Measurements from ENCODE around the gene LDLRAD3.

DNA sequence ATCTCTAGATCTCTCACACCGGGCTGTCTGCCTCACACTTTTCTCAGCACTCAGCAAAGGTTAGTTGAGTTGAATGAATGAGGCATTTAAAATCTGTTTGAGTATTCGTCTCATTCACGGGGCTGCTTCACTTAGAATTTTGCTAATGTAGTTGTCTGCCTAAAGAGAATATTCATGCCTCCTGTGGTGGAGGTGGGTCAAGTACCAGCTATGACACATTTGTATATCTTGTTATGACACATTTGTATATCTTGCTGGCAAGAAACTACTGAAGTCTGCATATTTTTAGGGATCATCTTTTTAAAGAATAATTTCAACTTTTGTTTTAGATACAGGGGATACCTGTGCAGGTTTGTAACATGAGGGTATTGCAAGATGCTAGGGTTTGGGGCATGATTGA lies 43.1 kb downstream of the LDLRAD3 start:
- TF ChIP-seq, protein P1, sequence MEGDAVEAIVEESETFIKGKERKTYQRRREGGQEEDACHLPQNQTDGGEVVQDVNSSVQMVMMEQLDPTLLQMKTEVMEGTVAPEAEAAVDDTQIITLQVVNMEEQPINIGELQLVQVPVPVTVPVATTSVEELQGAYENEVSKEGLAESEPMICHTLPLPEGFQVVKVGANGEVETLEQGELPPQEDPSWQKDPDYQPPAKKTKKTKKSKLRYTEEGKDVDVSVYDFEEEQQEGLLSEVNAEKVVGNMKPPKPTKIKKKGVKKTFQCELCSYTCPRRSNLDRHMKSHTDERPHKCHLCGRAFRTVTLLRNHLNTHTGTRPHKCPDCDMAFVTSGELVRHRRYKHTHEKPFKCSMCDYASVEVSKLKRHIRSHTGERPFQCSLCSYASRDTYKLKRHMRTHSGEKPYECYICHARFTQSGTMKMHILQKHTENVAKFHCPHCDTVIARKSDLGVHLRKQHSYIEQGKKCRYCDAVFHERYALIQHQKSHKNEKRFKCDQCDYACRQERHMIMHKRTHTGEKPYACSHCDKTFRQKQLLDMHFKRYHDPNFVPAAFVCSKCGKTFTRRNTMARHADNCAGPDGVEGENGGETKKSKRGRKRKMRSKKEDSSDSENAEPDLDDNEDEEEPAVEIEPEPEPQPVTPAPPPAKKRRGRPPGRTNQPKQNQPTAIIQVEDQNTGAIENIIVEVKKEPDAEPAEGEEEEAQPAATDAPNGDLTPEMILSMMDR (IDR thresholded peaks at IDR 0.05): no peak
- TF ChIP-seq POLR2A (IDR thresholded peaks at IDR 0.05): no peak

Measured in suprapubic skin (tissue), 3 donors.